GM11168 (cell line): Measurements from ENCODE around the gene C3AR1.
"Not testable (repeated sequence)": the region's sequence is repeated elsewhere in the genome, so short reads cannot be mapped to it uniquely, and the experiment has no call there.

Experiments
- in situ Hi-C: fragments of 300-500 bp; cut with MboI; formaldehyde crosslinking; loops from one replicate; pipeline ENCODE4 v1.12.0; 2022; ENCODE audit warnings: low sequenced_read_pairs; ENCODE audit not compliant: unreplicated experiment

Gene C3AR1

DNA sequence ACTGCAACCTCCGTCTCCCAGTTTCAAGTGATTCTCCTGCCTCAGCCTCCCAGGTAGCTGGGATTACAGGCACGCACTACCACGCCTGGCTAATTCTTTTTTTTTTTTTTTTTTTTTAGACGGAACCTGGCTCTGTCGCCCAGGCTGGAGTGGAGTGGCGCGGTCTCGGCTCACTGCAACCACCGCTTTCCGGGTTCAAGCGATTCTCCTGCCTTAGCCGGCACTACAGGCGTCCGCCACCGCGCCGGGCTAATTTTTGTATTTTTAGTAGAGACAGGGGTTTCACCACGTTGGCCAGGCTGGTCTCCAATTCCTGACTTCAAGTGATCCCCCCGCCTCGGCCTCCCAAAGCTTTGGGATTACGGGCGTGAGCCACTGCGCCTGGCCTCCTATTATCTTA is 35.1 kb downstream of the C3AR1 start:
- in situ Hi-C loops: not testable (repeated sequence)

DNA sequence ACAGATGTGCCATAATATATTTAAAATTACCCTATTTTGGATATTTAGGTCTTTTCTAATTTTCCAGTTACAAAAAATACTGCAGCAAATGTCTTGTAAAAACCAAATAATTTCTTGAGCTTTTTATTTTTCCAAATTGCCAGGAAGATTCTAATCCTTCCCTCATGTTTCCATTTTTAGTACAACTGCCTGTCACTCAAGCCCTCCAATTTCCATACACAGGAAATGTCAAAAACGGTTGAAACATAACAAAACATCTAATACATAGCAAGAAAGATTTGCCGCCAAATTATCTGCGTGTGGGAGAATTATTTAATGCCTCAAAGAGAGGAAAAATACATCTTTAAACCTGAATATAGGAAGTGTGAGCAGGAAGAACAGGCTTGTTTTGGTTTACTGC is 36.0 kb downstream of the C3AR1 start:
- in situ Hi-C loops: no loop called here

DNA sequence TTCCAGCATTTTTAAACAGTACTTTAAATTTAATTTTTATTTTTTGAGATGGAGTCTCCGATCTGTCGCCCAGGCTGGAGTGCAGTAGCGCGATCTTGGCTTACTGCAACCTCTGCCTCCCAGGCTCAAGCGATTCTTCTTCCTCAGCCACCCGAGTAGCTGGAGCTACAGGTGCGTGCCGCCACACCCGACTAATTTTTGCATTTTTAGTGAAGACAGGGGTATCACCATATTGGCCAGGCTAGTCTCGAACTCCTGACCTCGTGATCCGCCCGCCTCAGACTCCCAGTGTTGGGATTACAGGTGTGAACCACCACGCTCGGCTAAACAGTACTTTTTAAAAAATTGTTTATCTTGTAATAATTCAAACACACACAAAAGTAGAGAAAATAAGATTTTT is 37.9 kb downstream of the C3AR1 start:
- in situ Hi-C loops: no loop called here

DNA sequence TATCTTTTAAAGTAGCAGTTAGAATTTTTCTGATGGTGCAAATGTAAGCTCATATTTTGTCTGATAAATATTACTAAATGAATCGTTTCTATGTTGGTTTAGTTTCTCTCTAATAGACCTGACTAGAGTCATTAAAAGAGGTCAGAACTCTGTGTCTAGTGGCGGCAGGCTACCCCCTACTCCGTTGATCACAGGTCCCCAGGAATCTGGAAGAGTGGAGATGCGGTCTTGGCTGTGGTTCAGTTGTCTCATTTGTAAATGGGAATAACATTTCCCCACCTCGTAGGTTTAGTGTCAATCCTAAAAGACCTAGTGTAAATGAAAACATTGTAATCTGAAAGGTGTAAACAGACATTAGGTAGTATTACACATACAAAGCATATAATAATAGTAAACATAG is 38.3 kb downstream of the C3AR1 start:
- in situ Hi-C loops: no loop called here

DNA sequence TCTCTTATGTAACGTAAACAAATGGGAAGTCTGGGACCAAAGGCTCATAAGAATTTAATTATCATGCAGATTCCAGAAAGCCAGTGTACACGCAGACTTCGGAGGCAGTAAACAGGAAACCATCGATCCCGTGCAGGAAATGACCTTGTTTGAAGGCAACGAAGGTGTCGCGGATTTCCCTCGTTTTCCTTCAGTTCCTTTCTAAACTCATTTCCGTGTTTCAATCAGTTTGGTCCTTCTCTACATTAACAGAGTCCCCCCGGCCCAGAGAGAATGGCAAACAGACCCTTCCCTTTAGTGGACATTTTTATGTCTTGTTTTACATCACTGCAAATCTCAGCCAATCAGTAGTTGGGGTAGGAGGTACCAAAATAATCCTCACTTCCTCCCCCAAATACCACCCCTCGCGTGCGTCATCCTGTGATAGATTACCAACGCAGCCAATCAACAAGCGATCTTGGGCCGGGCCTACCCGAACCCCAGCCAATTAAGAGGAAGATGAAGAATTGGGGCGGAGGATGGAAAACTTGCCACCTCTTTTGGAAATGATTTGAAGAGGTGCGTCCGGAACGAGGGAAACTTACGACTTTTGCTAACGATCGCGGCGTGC is 39.8 kb downstream of the C3AR1 start:
- in situ Hi-C loops: no loop called here

DNA sequence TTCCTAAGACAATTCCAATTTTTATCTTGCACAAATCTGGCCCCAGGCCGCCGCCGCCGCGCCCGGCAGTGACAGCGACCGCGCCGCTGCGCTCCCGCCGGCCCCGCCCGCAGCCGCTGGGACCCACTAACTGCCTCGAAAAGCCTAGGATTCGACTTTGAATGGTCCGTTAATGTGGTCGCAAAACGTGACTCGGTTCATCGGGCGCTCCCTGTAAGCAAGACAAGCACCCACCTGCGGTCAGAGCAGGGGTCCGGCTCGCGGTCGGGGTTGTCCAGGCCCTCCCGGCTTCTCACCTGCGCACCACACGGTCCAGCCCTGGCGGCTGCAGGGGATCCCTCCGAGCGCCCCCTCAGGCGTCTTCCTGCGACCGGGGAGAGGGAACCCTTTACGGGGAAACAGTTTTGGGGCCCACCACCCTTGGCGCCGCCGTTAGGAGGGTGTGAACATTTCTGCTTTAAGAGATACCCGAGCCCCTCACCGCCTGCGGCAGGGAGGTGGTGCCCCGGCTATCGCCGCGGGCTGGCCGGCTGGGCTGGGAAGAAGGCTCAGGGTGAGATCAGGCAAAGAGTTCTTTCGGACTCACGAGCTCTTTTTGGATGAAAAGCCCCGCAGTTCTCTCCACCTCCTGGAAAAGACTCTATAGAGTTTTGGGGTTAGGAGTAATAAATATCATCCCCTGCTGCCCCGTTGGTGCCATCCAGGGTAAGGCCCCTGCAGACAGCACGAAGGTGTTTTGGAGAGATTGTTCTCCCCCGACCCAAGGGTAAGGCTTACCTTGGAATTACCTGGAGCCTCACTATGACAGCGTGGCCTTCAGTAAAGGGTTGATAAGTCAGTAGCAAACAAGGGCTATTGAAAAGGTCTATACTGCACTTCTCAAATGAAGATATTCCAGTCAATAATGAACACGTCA is 47.2 kb downstream of the C3AR1 start:
- in situ Hi-C loops: no loop called here

DNA sequence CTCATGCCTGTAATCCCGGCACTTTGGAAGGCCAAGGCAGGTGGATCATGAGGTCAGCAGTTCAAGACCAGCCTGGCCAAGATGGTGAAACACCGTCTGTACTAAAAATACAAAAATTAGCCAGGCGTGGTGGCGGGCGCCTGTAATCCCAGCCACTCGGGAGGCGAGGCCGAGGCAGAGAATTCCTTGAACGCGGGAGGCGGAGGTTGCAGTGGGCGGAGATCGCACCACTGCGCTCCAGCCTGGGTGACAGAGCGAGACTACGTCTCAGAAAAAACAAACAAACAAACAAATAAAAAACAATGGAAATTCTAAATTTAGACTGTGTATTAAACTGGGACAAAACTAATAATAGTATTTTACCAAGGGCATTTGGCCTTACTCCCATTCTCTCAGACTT is 47.9 kb downstream of the C3AR1 start:
- in situ Hi-C loops: not testable (repeated sequence)

DNA sequence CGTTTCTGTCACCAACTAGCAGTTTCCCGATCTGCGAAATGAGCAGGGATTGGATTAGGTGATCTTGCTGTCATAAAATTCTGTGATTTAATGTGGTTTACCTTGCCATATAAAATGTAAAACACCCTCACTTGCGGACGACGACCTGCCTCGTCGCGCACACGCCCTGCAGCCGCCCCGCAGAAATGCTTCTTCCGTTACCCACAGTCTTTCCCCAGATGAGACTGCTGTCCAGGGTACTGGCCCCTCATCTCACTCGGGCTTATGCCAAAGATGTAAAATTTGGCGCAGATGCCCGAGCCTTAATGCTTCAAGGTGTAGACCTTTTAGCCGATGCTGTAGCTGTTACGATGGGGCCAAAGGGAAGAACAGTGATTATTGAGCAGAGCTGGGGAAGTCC is 51.3 kb downstream of the C3AR1 start:
- in situ Hi-C loops: no loop called here

DNA sequence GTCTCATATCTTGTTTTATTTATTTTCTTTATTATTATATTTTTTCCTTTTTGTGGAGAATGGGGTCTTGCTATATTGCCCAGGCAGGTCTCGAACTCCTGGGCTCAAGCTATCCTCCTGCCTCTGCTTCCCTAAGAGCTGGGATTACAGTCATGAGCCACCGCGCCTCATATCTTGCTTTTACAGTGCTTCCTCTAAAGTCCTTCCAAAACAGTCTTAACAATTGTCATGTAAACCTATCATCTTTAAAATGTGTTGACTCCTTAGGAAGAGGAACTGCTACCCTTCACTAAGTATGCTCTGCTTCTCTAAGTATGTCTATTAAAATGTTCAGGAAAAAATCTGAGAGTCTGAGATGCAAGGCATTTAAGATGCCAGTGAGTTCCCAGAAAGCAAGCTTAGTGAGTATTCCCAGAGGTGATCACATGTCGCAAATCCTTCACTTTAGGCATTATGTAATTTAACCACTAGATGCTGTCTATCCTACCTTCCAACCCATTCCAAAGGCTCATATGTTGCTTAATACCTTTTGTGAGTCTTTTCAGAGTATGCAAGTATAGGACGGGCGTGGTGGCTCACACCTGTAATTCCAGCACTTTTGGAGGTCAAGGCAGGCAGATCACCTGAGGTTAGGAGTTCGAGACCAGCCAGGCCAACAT is 53.4 kb downstream of the C3AR1 start:
- in situ Hi-C loops: no loop called here

DNA sequence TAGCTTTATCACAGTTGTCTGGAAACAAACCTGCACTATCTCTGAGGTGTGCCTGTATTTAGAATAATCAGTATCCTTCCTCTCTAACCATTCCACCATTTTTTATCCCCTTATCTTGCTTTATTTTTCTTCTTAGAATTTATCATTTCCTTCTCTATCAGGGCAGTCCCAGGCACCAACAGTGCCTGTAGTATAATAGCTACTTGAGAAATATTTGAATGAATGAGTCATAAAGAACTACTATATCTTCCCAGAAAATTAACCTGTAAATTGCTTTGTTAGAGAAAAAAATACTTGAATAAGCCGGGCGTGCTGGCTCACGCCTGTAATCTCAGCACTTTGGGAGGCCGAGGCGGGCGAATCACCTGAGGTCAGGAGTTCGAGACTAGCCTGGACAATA is 54.8 kb downstream of the C3AR1 start:
- in situ Hi-C loops: no loop called here
